NCI-H2196 (cell line): Measurements from ENCODE around the gene SAPCD1.

Source experiments
- DNase-seq: peaks from one replicate; lab custom pipeline; 2025; ENCODE audit not compliant: unreplicated experiment; lab: John Stamatoyannopoulos, UW

The SAPCD1 gene

GRCh38 chr6:31750411-31751022 lies 11.9 kb upstream of the SAPCD1 start:
- no peak for DNase-seq

GRCh38 chr6:31752739-31753319 lies 9.6 kb upstream of the SAPCD1 start:
- DNase-seq = no peak

- DNase-seq = no peak
Measured at GRCh38 chr6:31758281-31758680, 4.2 kb upstream of the SAPCD1 start.

GRCh38 chr6:31760790-31761189 lies 1.7 kb upstream of the SAPCD1 start:
- DNase-seq = no peak

GRCh38 chr6:31761343-31761742 lies 1.1 kb upstream of the SAPCD1 start:
- no peak for DNase-seq

GRCh38 chr6:31762878-31763618 lies 592 bp downstream of the SAPCD1 start:
- no peak for DNase-seq

GRCh38 chr6:31763619-31763940 lies 1.1 kb downstream of the SAPCD1 start:
- DNase-seq = no peak

- no peak for DNase-seq
Measured at GRCh38 chr6:31764198-31764597, 1.7 kb downstream of the SAPCD1 start.

GRCh38 chr6:31765559-31765909 lies 3.1 kb downstream of the SAPCD1 start:
- no peak for DNase-seq

GRCh38 chr6:31765910-31766794 lies 3.7 kb downstream of the SAPCD1 start:
- no peak for DNase-seq

GRCh38 chr6:31767096-31767645 lies 4.7 kb downstream of the SAPCD1 start:
- no peak for DNase-seq

- DNase-seq = no peak
Measured at GRCh38 chr6:31768363-31769257, 6.2 kb downstream of the SAPCD1 start.

GRCh38 chr6:31769684-31770371 lies 7.4 kb downstream of the SAPCD1 start:
- DNase-seq = peak; percentile 64

GRCh38 chr6:31770860-31771259 lies 8.4 kb downstream of the SAPCD1 start:
- no peak for DNase-seq

GRCh38 chr6:31771992-31772358 lies 9.5 kb downstream of the SAPCD1 start:
- DNase-seq = no peak

- no peak for DNase-seq
Measured at GRCh38 chr6:31775184-31775583, 12.7 kb downstream of the SAPCD1 start.

- no peak for DNase-seq
Measured at GRCh38 chr6:31775633-31776484, 13.4 kb downstream of the SAPCD1 start.

GRCh38 chr6:31776485-31776988 lies 14.1 kb downstream of the SAPCD1 start:
- peak; percentile 55 for DNase-seq
